ENCODE data around the gene PRPF19.
A peak's percentile ranks its signal among the peaks of the same experiment; 100 is the strongest.

Gene PRPF19

DNA sequence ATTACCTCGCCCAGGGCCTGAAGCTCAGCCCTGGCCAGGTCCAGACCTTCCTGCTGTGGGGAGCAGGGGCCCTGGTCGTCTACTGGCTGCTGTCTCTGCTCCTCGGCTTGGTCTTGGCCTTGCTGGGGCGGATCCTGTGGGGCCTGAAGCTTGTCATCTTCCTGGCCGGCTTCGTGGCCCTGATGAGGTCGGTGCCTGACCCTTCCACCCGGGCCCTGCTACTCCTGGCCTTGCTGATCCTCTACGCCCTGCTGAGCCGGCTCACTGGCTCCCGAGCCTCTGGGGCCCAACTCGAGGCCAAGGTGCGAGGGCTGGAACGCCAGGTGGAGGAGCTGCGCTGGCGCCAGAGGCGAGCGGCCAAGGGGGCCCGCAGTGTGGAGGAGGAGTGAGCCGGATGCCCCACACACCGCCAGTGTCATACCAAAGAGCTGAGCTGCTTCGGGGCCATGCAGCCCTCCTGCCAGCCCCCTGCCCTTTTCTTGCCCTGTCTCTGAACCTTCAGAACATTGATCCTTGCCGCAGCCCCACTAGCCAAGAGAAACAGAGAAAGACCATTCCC, 15.5 kb upstream of the PRPF19 start:
- peaks cover 43% of the 10 kb centered on the region for H3K36me3 ChIP-seq
- TF ChIP-seq, protein P1, sequence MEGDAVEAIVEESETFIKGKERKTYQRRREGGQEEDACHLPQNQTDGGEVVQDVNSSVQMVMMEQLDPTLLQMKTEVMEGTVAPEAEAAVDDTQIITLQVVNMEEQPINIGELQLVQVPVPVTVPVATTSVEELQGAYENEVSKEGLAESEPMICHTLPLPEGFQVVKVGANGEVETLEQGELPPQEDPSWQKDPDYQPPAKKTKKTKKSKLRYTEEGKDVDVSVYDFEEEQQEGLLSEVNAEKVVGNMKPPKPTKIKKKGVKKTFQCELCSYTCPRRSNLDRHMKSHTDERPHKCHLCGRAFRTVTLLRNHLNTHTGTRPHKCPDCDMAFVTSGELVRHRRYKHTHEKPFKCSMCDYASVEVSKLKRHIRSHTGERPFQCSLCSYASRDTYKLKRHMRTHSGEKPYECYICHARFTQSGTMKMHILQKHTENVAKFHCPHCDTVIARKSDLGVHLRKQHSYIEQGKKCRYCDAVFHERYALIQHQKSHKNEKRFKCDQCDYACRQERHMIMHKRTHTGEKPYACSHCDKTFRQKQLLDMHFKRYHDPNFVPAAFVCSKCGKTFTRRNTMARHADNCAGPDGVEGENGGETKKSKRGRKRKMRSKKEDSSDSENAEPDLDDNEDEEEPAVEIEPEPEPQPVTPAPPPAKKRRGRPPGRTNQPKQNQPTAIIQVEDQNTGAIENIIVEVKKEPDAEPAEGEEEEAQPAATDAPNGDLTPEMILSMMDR (IDR thresholded peaks at IDR 0.05; ENCODE audit: low read depth, low read length) = no peak
- no peaks in the 10 kb centered on the region for H3K27me3 ChIP-seq (ENCODE audit: insufficient read depth, low read depth, severe bottlenecking)
- no peak for DNase-seq
- H3K9me3 ChIP-seq (ENCODE audit: severe bottlenecking) = no peaks in the 10 kb centered on the region
- peak overlapping the region; percentile 25 for H3K27ac ChIP-seq
- no peak overlapping the region for H3K4me3 ChIP-seq (ENCODE audit: low read depth, low read length)

DNA sequence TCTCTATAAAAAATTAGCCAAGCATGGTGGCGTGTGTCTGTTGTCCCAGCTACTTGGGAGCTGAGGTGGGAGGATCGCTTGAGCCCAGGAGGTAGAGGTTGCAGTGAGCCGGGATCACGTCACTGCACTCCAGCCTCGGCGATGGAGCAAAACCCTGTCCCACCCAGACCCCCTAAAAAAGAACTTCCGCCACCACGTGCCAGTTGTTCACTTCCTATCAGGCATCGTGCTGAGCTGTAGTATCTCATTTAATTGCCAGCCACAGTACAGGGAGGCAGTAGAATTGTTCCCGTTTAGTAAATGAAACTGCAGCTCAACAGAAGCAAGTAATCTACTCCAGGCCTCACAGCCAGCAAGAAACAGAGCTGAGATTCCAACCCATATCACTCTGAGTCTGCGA, 14.9 kb upstream of the PRPF19 start:
- Histone ChIP-seq H3K4me3 (ENCODE audit: low read depth, low read length) (no peak overlapping the region), H3K36me3 (peaks cover 44% of the 10 kb centered on the region), H3K9me3 (ENCODE audit: severe bottlenecking) (no peaks in the 10 kb centered on the region), H3K27me3 (ENCODE audit: insufficient read depth, low read depth, severe bottlenecking) (no peaks in the 10 kb centered on the region), H3K27ac (no peak overlapping the region)
- no peak for DNase-seq
- TF ChIP-seq, protein P1 (IDR thresholded peaks at IDR 0.05; ENCODE audit: low read depth, low read length) = no peak

DNA sequence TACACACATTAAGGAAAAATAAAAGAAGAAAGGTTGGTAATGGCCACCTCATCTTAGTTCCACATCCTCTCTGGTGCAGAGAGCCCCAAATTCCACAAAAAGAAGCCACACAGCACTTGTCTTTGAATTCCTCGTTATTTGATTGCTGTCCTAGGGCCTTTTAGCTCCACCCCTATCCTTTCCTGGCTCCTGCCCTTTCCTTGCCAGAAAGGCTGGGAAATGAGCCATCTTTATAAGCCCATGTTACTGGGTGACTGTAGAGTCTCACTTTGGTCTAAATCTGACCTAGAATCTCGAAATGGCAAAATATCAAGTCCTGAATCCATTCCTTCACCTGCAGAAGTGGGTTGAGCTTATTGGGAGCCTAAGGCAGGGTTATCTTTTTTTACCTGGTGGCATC, 13.6 kb upstream of the PRPF19 start:
- DNase-seq = no peak
- H3K4me3 ChIP-seq (ENCODE audit: low read depth, low read length) = no peak overlapping the region
- no peak overlapping the region for H3K27ac ChIP-seq
- no peaks in the 10 kb centered on the region for H3K27me3 ChIP-seq (ENCODE audit: insufficient read depth, low read depth, severe bottlenecking)
- no peaks in the 10 kb centered on the region for H3K9me3 ChIP-seq (ENCODE audit: severe bottlenecking)
- H3K36me3 ChIP-seq = peaks cover 57% of the 10 kb centered on the region
- TF ChIP-seq, protein P1 (IDR thresholded peaks at IDR 0.05; ENCODE audit: low read depth, low read length) = no peak

DNA sequence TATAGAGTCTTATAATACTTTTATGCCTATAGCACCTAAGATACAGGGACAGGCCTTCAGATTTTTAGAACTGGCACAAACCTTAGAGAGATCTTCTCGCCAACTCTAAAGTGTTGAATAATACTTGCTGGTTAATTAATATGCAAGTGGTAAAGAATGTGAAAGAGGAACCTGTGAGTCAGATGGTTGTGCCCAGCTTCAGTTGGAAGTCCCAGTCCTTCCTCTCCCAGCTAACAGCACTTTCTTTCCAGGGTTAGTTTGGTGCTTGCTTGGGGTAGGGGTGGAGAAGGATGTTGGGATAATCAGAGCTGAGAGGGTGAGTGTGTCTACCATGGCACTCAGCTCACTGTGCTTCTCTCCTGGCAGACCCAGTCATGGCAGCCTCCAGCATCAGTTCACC, 12.9 kb upstream of the PRPF19 start:
- no peak overlapping the region for H3K4me3 ChIP-seq (ENCODE audit: low read depth, low read length)
- no peak for DNase-seq
- H3K9me3 ChIP-seq (ENCODE audit: severe bottlenecking) = no peaks in the 10 kb centered on the region
- peaks cover 58% of the 10 kb centered on the region for H3K36me3 ChIP-seq
- H3K27ac ChIP-seq = no peak overlapping the region
- no peaks in the 10 kb centered on the region for H3K27me3 ChIP-seq (ENCODE audit: insufficient read depth, low read depth, severe bottlenecking)
- TF ChIP-seq, protein P1 (IDR thresholded peaks at IDR 0.05; ENCODE audit: low read depth, low read length) = no peak

DNA sequence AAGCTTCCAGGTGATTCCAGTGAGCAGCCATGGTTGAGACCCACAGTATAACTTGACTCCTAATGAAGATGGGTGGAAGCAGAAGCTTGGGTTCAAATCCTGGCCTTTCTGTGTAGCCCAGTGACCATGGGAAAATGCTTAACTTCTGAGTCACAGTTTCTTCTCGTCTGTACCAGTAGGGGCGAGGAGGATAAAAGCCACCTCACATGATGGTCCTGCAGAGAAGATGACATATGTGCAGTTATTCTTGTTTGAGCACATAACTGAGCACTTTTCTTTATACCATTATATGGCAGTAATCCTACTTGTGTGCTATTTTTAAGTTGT, 12.5 kb upstream of the PRPF19 start:
- Histone ChIP-seq H3K4me3 (ENCODE audit: low read depth, low read length) (no peak overlapping the region), H3K27ac (no peak overlapping the region), H3K27me3 (ENCODE audit: insufficient read depth, low read depth, severe bottlenecking) (no peaks in the 10 kb centered on the region), H3K36me3 (peaks cover 58% of the 10 kb centered on the region), H3K9me3 (ENCODE audit: severe bottlenecking) (no peaks in the 10 kb centered on the region)
- DNase-seq = no peak
- TF ChIP-seq, protein P1 (IDR thresholded peaks at IDR 0.05; ENCODE audit: low read depth, low read length) = no peak

DNA sequence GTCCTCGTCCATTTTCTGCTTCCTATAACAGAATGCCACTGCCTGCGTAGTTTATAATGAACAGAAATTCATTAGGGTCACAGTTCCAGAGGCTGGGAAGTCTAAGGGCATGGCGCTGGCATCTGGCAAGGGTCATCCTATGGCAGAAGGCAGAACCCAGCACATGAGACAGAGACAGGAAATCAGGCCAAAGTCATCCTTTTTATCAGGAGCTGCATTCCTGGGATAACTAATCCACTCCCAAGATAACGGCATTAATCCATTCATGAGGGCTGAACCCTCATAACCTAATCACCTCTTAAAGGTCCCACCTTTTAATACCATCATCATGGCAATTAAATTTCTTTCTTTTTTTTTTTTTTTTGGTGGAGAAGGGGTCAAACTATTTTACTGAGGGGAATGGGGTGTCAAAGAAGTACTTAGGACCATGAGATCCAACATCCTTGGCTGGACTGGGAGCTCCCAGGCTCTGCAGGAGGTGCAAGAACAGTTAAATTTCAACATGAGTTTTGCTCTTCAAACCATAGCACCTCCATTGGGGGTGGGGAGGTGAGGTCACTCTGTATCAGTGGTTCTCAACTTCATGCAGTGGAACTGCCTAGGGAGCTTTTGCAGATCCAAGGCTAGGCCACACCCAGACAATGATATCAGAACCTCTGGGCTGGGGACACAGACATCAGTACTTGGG, 12.0 kb upstream of the PRPF19 start:
- TF ChIP-seq, protein P1 (IDR thresholded peaks at IDR 0.05; ENCODE audit: low read depth, low read length) = no peak
- H3K27ac ChIP-seq = no peak overlapping the region
- no peaks in the 10 kb centered on the region for H3K27me3 ChIP-seq (ENCODE audit: insufficient read depth, low read depth, severe bottlenecking)
- no peaks in the 10 kb centered on the region for H3K9me3 ChIP-seq (ENCODE audit: severe bottlenecking)
- no peak overlapping the region for H3K4me3 ChIP-seq (ENCODE audit: low read depth, low read length)
- peaks cover 58% of the 10 kb centered on the region for H3K36me3 ChIP-seq
- DNase-seq = no peak
